ENCODE results near the gene MYLK4.

MYLK4 gene

DNA sequence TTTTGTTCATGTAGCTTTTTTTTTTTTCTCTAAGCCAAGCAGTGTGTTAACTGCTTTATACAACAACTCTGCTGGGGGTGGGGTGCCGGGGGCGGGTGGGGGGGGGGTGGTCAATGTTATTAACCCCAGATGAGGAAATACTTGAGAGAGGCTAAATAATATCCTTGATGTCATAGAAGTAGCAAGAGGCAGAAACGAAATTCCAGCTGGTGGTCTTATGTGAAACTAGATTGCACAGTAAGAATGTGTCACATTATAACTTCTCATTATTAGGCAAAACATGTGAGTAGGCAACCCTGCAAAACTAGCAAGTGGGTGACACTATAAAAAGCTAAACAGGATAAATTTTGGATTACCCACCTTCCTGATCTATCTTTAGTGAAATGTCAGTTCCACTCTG is 12.8 kb downstream of the MYLK4 start:
- in situ Hi-C loops (cut with HindIII; ENCODE audit: low sequenced_read_pairs), result no loop called here

DNA sequence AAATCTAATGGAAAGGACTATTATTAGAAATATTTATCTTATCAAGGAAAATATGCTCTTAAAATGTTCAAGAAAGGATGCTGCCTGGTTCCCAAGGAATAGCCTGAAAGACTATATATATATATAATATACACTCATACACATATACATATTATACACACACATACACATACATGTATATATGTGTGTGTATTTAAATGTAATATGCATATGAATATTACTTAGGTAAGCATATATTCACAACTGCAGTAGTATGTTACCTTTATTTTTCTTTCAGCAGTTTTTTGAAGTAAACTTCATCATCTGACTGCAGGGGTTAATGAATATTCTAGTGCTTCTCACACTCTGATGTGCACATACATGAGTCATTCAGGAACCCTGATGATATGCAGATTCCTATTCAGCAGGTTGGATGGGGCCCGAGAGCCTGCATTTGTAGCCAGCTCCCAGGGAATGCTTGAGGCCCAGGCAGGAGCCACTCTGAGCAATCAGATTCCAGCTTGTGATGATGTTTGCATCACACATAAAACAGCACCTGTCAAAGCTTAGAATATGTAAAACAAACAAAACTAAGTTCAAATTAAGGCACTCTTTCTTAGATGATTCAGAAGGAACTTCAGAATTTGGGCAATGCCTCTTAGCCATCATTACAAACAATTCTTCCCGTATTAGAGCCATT is 16.1 kb downstream of the MYLK4 start:
- in situ Hi-C loops (cut with HindIII; ENCODE audit: low sequenced_read_pairs), result no loop called here

- in situ Hi-C loops (cut with HindIII; ENCODE audit: low sequenced_read_pairs), result no loop called here
Observed at GRCh38 chr6:2733736-2734480, 16.8 kb downstream of the MYLK4 start.

DNA sequence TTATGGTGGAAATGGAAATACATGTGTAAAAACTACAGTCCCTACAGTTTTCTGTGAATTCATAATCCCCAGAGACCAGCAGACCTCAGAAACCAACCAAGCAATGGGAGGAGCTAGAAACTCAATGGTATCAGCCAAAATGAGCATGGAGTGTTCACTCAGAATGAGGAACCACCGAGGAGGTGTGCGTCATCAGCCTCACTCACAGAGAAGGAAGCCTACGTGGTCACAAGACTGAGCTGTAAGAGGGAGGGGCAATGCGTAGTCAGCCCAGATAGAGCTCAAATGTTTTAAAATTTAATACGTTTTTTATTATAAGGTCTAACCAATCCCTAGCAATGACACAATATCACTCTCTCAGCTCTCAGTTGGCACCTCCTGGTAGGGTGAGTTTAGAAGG is 17.4 kb downstream of the MYLK4 start:
- in situ Hi-C loops (cut with HindIII; ENCODE audit: low sequenced_read_pairs), result no loop called here

DNA sequence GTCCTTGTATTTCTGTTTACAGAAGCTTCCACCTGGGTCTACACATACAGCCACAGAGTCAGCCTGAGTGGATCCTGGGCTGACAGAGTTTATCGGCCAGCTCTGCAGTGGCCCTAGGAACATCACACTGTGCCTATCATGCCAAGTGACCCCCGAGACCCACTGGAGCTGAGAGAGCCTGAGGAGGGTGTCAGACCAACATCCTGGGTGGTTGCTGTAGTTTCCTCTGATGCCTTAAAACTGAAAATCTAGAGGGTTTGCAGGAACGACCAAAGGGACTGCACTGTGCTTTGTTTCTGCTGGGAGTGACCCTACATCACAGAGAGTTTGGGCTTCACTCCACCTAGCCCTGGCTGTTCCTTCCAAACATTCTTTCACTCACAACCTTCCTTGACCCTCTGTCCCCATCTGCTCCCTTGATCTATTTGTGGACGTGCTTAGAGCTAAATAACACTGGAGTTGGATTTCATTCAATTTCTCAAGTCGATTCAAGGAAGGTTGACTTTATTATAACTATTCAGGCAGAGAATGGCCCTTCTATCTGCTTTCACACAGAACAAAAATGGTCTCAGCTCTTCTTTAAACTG is 18.1 kb downstream of the MYLK4 start:
- in situ Hi-C loops (cut with HindIII; ENCODE audit: low sequenced_read_pairs), result no loop called here

DNA sequence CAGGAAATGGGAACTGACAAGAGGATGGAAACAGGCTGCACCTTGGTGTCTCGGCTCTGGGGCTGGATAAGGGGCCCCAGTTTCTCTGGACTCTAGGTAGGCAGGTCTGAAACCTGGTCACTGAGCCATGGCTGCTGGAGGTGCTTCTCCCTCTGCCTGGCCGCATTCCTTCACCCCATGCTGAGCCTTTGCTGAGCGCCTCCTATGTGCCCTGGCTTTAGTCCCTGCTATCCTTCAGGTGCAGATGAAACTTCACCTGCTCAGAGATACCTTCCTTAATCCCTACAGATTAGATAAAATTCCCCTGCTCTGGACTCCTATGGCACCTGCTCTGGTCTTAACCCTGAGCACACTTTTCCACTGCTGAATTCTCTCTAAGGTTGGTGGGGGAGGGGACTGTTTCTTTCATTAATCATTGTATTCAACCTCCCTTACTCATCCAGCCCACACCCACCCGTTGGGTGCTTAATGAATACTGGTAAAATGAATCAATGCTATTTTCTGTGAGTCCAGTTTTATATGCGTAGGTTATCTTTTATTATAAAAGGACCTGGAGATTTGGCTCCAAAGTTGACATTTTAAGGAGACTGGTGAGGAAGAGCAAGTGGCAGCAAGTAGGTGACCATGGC is 19.3 kb downstream of the MYLK4 start:
- in situ Hi-C loops (cut with HindIII; ENCODE audit: low sequenced_read_pairs), result no loop called here

- in situ Hi-C loops (cut with HindIII; ENCODE audit: low sequenced_read_pairs), result no loop called here
Observed at GRCh38 chr6:2730353-2731107, 20.2 kb downstream of the MYLK4 start.

DNA sequence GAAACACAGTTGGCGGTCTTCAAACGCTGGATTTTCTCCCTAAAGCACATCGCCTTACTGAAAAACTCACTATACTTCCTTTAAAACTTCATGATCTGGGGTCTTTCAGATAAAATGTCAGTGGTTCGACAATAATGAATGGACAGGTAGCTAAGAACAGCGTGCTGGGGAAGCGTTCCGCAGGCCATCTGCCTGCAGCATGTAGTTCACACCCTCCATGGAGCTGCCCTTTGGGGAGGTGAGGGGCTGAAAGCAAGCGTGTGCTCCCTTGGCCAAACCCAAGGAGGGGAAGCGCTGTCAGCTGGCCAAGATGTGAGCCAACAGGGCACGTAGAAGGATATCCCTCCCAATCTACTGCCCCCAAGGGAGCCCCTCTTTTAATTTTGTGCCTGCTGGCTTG is 20.8 kb downstream of the MYLK4 start:
- in situ Hi-C loops (cut with HindIII; ENCODE audit: low sequenced_read_pairs), result no loop called here

DNA sequence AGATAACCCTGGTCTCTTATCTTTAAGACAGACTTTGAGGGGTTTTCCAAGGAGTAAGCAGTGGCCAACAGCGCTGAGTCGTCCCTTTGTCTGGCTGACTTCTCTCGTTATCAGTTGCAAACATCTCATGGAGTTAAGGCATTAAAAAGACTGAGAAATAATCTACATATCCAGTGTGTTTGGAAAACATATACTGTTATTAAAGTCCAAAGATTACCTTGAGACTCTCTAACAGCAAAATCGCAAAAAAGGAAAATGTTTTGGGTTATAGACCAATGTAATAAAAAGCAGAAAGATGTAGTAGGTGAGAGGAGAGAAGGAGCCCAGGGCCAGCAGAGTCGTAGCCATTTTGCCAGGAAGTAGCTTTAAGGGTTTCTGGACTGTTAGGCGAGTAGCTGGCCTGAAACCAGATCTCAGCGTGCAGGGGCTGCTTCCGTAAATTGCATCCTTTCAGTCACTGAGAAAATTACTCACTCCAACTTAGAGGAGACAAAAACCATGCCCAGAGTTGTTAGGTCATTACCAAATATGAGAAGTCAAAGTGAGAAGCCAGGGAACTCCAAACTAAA is 24.6 kb downstream of the MYLK4 start:
- in situ Hi-C loops (cut with HindIII; ENCODE audit: low sequenced_read_pairs), result no loop called here

- in situ Hi-C loops (cut with HindIII; ENCODE audit: low sequenced_read_pairs), result no loop called here
Observed at GRCh38 chr6:2725364-2725988, 25.2 kb downstream of the MYLK4 start.

DNA sequence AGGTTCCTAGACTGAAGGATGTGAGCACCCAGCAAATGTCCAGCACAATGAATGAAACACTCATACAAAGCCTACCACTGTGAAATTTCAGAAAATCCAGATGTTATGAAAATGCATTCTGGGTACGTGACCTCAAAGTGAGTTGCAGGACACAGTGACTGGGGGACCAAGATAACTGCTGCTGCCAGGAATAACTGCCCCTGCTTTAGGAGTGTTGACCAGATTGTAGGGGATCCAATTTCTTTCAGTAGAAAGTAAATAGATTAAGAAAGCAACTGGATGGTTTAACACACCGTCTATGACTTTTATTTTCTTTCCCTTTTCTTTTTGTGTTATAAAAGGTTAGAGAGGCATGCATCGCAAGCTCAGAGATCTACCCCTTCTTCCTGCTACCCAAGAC is 29.5 kb downstream of the MYLK4 start:
- in situ Hi-C loops (cut with HindIII; ENCODE audit: low sequenced_read_pairs), result no loop called here

- in situ Hi-C loops (cut with HindIII; ENCODE audit: low sequenced_read_pairs), result no loop called here
Observed at GRCh38 chr6:2719093-2719455, 31.6 kb downstream of the MYLK4 start.

- in situ Hi-C loops (cut with HindIII; ENCODE audit: low sequenced_read_pairs), result no loop called here
Observed at GRCh38 chr6:2718334-2719092, 32.2 kb downstream of the MYLK4 start.

GRCh38 chr6:2716936-2717700 is 33.6 kb downstream of the MYLK4 start:
- in situ Hi-C loops (cut with HindIII; ENCODE audit: low sequenced_read_pairs), result no loop called here

DNA sequence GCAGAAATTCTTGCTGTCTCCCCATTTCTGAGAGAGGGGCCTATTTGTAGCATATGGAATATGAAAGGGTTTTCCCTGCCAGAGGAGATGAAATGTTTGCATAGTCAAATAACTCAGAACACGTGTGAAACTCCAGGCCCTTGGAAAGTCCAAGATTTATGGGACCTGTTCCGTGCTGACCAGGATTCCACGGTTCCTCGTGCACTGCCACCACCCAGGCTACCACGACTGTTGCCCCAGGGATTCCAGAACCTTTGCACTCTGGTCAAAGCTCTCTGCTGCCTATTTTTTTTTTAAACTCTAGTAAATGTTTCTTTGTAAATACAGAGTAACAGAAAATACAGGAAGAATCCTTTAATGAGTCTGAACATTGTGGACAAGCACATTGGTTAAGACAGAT is 35.0 kb downstream of the MYLK4 start:
- in situ Hi-C loops (cut with HindIII; ENCODE audit: low sequenced_read_pairs), result no loop called here

DNA sequence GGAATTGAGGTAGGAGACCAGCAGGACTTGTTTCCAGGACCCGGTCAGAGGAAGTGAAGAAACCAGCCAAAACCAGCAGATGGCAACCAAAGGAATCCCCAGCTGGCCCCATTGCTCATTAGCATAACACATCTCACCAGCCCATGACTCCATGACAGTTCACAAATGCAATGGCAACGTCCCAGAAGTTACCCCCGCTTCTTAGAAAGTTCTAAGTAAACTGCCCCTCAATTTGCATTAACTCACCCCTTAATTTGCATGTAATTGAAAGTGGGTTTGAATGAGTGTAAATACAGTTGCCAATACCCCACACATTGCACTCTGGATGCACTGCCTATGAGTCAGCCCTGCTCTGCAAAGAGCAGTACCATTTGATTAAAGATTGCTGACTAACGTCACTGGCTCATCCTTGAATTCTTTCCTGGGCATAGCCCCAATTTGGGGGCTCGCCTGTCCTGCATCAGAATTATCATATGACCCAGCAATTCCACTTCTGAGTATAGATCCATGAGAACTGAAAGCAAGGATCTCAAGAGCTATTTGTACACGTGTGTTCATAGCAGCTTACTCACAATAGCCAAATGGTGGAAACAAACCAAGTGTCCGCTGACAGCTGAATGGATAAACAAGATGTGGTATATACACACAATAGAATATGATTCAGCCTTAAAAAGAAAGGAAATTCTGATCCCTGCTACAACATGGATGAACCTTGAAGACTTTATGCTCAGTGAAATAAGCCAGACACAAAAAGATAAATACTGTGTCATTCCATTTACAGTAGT is 36.4 kb downstream of the MYLK4 start:
- in situ Hi-C loops (cut with HindIII; ENCODE audit: low sequenced_read_pairs), result no loop called here

DNA sequence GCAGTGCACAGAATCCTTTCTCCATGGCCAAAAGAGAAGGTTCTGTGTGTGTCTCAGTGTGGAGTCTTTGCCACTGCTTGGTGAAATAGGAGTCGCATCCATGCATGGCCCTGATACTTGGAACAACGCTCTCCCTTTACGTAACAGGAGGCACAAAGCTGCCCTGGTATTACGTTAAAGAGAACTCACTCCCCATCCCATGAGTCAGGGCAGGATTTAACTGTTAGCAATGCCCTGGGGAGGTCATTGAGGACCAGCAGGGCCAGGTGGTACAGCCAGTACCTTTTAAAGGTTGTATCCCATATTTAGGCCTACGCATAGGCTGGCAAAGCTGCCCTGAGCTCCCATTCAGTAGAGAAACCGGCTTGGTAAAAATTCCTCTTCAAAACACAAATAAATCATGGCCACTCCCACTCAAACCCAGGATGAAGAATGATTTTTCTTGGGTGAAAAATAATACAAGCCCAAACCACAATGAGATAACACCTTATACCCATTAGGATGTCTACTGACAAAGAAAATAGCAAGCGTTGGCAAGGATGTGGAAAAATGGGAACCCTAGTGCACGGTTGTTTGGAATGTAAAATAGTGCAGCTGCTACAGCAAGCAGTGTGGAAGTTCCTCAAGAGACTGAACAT is 37.1 kb downstream of the MYLK4 start:
- in situ Hi-C loops (cut with HindIII; ENCODE audit: low sequenced_read_pairs), result no loop called here

- in situ Hi-C loops (cut with HindIII; ENCODE audit: low sequenced_read_pairs), result no loop called here
Observed at GRCh38 chr6:2712102-2712501, 38.6 kb downstream of the MYLK4 start.
